Retinal pigment epithelial cell (primary cell): ENCODE measurements around the gene TMEM121B.

Experiments used
- DNase-seq: peaks from one replicate; pipeline ENCODE4 v3.0.0-alpha.2; 2010; ENCODE audit warnings: low read depth
- H3K4me3 ChIP-seq: 2 replicates; pipeline ENCODE4 v1.5.1; 2011; ENCODE audit warnings: mild to moderate bottlenecking, low read length, control low read depth, moderate library complexity
- TF ChIP-seq, protein P1 (sequence below): conservative IDR thresholded peaks from 2 replicates; pipeline ENCODE4 v1.5.1; 2011; ENCODE audit warnings: low read depth, low read length, control low read depth, inconsistent platforms

TMEM121B gene

DNA sequence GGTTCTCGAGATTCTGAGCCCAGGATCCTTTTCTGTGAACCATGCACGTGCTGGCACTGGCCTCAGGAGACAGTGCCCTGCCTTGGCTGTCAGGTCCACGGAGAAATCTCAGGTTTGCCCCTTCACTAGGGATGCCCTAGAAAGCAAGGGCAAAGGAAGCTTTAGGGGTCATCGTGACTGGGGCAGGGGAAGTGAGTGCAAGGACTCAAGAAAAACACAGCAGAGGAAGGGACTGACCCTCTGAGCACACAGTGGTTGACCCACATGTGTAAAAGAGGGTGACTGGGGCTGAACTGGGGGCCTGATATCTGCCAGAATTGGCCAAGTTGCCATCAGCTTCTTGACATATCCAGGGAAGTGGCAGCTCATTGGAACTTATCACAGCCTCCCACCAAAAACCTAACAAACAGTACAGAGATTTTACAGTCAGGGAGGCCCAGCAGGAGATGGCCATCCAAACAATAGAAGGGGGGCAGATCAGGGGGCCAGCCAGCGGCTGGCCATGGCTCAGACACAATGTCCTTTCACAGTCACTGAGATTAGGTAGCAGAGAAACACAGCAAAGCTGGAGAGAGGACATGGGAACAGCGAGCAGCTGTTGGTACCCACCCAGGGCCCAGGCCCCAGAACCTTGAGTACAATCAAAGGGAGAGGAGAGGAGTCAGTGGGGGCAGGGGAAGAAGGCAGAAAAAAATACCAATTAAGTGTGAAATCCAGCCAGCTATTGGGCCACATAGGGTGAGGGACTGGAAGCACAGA is 4.4 kb downstream of the TMEM121B start:
- DNase-seq, result no peak
- no peak overlapping the region for H3K4me3 ChIP-seq
- TF ChIP-seq, protein P1, sequence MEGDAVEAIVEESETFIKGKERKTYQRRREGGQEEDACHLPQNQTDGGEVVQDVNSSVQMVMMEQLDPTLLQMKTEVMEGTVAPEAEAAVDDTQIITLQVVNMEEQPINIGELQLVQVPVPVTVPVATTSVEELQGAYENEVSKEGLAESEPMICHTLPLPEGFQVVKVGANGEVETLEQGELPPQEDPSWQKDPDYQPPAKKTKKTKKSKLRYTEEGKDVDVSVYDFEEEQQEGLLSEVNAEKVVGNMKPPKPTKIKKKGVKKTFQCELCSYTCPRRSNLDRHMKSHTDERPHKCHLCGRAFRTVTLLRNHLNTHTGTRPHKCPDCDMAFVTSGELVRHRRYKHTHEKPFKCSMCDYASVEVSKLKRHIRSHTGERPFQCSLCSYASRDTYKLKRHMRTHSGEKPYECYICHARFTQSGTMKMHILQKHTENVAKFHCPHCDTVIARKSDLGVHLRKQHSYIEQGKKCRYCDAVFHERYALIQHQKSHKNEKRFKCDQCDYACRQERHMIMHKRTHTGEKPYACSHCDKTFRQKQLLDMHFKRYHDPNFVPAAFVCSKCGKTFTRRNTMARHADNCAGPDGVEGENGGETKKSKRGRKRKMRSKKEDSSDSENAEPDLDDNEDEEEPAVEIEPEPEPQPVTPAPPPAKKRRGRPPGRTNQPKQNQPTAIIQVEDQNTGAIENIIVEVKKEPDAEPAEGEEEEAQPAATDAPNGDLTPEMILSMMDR, result no peak

DNA sequence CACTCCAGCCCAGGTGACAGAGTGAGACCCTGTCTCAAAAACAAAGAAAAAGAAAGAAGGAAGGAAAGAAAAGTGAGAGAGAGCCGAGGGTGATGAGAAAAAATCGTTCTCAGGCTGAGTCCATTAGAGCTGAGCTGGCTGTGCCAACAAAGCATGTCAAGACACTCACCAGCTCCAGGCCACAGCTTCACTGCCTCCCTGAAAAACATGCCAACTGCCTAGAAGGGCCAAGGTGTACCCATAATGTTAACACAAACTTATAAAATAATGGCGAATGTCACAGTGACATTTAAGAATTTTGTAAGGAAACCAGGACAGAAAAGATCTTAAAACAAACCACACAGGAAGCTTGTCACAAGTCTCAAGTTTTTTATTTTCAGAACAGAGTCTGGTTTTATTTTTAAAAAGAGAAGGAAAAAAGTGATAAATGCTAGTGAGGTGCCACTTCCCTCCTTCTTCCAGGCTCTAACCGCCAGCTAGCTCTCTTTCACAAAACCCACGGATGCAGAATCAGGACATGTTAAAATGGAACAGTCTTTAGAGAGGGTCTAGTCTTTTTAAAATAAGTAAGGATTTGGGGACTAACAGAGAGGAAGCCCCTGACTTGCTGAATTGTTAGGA is 5.1 kb downstream of the TMEM121B start:
- TF ChIP-seq, protein P1, result no peak
- H3K4me3 ChIP-seq, result no peak overlapping the region
- DNase-seq, result no peak

DNA sequence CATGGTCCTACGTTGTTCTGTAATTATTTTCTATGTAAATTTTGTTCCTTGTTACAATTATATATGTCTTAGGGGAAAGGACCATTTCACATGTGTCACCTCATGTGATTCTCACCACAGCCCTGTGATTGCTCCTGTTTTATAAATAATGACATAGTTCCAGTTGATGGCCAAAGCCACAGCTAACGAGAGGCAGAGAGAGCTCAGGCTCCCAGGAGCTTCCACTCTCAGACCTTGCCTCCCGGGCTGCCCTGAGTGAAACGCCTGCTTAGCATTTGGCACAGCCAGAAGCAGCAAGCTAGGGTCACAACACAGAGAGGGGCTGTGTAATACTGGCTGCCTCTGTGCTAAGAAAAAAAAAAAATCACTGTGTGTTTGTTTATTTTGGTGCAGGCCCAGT is 5.9 kb downstream of the TMEM121B start:
- no peak for DNase-seq
- TF ChIP-seq, protein P1, result no peak
- H3K4me3 ChIP-seq, result no peak overlapping the region

DNA sequence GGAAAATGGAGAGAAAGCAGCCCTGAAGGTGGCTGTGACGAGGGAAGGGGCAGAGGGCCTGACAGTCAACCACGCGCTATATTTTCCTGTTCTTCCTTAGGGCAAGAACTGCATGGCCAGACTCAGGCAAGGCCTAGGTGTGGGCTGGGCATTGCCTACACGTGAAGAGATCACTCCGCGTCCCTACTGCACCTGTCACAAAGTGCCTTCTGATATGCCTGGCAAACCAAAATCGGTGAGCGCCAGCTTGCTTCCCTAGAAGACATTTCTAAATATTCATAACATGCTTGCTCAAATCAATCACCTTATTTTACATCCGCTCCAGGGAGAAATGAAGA is 6.3 kb downstream of the TMEM121B start:
- H3K4me3 ChIP-seq, result no peak overlapping the region
- DNase-seq, result no peak
- TF ChIP-seq, protein P1, result no peak

DNA sequence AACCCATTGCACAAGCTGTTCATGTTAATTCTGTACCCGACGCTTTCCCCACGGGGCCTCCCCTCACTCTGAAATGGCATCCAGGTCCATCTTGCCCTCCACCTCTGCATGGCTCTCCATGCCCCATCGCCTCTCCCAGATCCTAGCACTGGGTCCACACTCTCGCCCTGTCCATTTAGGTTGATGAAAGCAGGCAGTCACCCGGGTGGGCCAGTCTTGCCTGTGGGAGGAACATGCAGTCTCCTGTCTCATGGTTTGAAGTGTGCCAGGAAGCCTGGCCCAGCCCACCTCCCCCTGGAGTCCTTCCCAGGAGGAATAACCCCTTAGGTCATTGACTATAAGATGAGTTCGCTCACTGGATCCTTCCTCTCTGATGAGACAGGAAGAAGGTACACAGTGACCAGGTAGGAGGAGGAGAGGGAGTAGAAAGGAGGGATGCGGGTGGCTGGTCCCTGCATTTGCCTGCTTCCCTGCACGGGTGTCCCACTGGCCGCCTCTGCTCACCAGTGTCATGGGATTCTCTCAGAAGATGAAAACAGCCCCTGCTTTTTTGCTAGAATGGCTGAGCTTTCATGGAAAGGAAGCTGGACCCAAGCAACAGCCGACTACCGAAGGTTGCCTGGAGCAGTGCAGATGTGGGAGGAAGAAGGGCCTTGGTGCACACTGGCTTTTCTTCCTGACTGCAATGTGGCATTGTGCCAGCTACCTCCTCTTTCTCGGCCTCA is 6.8 kb downstream of the TMEM121B start:
- TF ChIP-seq, protein P1, result no peak
- no peak overlapping the region for H3K4me3 ChIP-seq
- no peak for DNase-seq

DNA sequence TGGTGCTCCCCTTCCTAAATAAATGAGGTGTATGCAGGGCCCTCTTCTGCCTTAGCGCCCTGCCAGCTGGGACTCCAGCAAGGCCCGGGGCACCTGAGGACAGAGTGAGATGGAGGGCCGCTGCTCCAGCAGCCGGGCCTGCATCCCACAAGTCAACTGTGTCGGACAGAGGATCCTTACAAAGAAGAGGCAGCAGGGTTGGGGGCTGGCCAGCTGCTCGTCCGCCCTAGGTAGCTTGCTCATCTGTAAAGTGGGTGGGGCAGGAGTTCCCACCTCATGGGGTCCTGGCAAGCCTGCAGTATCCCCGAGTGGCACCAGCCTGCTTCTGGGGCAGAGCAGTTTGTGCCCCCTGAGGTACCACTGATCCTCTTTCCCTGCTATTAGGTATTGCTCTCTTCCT is 7.6 kb downstream of the TMEM121B start:
- no peak overlapping the region for H3K4me3 ChIP-seq
- TF ChIP-seq, protein P1, result no peak
- DNase-seq, result no peak

DNA sequence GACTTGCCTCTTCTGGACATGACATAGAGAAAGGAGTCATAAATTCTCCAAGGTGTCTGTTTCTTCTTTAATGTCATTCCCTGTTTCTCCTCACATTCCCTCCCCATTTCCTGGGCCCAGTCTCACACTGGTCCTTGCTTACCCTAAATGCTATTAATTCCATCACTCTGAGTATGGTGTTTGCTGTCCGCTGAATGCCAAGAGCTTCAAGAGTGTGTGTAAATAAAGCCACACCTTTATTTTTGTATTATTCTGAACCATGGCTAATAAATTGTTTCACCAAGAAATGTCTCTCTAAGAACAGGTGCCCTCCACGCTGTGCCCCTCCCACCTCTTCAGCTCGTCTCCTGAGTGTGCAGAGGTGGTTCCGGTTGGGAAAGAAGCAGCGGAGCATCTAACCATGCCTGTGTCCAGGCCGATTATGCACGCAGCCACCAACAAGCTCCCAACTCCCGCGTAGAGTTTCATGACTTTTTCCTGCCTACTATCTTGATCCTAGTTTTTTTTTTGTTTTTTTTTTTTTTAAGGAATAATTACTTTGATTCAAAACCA is 8.6 kb downstream of the TMEM121B start:
- DNase-seq, result no peak
- TF ChIP-seq, protein P1, result no peak
- no peak overlapping the region for H3K4me3 ChIP-seq
